ENCODE measurements around the gene OR8K5.
"Not testable (repeated sequence)": the region's sequence is repeated elsewhere in the genome, so short reads cannot be mapped to it uniquely, and the experiment has no call there.

The OR8K5 gene, protein sequence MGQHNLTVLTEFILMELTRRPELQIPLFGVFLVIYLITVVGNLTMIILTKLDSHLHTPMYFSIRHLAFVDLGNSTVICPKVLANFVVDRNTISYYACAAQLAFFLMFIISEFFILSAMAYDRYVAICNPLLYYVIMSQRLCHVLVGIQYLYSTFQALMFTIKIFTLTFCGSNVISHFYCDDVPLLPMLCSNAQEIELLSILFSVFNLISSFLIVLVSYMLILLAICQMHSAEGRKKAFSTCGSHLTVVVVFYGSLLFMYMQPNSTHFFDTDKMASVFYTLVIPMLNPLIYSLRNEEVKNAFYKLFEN

DNA sequence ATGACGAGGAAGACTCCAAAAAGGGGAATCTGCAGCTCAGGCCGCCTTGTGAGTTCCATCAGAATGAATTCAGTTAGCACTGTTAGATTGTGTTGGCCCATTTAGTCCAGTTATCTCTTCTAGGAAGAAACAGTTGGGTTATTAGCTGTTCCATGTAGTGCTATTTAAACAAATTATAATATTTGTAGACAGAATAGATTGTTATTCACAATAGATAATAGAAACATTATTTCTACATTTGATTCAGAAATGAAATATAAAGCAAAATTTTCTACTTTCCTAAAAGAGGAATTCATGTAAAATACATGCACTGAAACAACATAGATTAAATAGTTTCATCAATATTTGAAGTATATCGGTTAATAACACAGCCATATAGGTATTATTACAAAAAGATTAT is at the start of gene OR8K5:
Gene OR8K5, minus strand, starts transcription at position 101 of the 400 bp plus-strand sequence. Its CDS starts 0 bp downstream, at position 101.
- no peak for DNase-seq

GRCh38 chr11:56207790-56208189 is 47.7 kb upstream of the OR8K5 start:
- no peak for DNase-seq

DNA sequence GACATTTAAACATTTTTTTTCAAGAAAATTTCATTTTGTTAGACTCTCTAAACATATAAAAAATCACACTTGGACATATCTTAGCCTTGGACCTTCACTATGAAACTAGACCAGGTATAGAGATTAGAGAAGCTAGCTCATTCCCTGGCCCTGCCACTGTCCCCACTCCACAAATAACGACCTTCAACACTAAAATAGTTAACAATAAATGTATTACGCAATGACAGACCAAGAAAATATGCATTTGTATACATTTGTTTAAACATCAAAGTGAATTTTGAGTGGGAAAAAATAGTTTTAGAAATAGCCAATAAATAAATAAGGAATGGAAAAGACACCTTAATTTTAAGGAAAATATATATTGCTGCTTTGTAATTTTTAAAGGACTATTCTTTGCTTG is 37.2 kb upstream of the OR8K5 start:
- no peak for DNase-seq

- no peak for DNase-seq
Observed at GRCh38 chr11:56196705-56197104, 36.6 kb upstream of the OR8K5 start.

DNA sequence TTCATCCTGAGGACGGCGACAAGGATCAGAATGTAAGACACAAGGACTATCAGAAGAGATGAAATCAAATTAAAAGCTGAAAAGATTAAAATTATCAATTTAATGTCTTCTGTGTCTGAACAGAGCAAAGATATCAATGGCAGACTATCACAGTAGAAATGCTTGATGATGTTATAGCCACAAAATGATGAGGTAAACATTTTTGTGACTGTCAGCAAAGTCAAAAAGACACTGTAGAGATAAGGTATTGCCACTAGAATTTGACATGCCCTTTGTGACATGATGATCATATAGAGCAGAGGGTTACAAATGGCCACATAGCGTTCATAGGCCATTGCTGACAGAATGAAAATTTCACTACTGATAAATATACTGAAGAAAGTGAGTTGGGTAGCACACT is 28.5 kb upstream of the OR8K5 start:
- no peak for DNase-seq

GRCh38 chr11:56183459-56183858 is 23.3 kb upstream of the OR8K5 start:
- no peak for DNase-seq

DNA sequence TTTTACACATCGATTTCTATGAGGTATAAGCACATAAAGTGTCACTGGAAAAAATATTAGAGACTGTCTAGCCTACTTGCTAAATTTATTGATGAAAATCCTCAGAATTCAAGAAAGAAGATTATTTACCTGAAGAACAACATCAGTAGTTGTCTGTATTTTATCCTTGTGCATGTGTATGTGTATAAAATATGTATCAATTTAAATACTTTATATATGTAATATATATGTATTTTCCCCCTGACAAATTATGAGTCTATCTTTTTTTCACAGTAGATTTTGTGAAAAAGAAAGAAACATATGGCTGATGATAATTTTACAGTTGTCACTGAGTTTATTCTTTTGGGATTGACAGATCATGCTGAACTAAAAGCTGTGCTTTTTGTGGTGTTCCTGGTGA is 16.2 kb upstream of the OR8K5 start, which contains the start of gene OR5J2:
Gene OR5J2, plus strand, starts transcription at position 301 of the 400 bp plus-strand sequence. Its CDS starts 0 bp downstream, at position 301.
- no peak for DNase-seq

DNA sequence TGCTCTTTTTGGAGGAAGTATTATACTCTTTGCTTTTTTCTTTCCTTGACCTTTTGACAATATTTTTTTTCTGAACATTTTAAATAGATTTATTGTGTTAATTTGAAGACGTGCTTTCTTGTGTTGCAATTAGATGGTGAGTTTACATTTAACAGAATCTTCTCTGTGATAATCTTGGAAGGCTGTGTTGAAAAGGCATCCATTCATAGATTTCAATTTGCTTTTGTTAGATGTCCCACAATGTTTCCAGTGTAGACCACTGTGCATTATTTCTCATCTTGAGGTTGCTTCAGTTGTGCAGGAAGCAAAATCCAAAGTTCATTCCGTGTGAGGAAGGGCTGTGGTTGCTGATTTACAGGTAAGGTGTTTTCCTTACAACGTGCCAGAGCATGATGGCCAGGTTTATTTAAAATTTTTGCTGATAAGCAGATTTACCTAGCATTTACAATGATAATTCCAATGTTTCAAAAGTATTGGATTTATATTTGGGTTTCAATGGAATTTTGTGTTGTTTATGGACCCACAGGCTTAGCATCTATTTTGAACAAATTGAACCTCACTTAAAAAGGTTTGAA is 12.2 kb upstream of the OR8K5 start:
- no peak for DNase-seq

- no peak for DNase-seq
Observed at GRCh38 chr11:56163804-56164203, 3.7 kb upstream of the OR8K5 start.

GRCh38 chr11:56152333-56152732 is 7.8 kb downstream of the OR8K5 start:
- DNase-seq = no peak

DNA sequence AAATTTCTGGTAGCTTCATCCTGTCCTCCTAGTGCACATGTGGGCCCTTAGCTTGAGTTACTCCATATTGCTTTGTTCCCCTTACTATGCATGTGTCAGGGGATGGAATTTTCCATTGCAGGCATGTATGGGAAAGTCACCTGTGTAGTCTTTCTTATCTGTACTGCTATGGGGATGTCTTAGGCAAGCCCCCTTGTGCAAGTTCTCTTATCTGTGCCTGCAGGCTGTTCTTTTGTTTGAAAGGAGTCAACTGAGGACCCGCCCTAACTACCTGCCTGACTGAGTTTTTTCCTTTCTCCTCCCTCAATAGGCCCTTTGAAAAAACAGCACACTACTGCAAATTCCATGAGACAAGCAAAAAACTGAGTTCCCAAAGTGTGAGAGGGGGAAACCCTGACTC is 8.7 kb downstream of the OR8K5 start:
- no peak for DNase-seq

- not testable (repeated sequence) for DNase-seq
Observed at GRCh38 chr11:56143681-56144080, 16.4 kb downstream of the OR8K5 start.

DNA sequence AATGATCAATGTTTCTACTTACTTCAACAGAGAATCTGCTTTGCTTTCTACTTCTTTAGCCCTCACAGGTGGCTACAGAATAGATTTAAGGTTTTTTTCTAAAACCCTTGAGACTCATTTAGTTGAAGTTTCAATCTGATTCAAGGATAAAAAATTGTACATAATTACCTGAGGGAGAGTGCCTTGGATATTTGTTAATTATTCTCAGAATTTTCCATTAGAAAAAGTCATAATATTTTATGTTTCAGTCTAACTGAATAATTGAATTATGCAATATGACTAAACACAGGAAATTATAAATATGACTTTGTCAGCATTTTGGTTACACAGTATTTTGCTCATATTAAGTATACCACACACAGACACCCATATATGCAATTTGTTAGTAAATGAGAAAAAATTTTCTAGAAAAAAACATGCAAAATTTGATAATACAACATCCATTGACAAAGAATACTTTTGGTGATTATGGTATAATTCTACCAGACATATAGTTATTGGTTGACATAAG is 19.9 kb downstream of the OR8K5 start, which contains the start of gene OR8J3:
Gene OR8J3, minus strand, starts transcription at position 51 of the 511 bp plus-strand sequence. CDS start 2,483 bp downstream, outside the sequence.
- DNase-seq = no peak

GRCh38 chr11:56122073-56122472 is 38.0 kb downstream of the OR8K5 start, which contains the start of gene OR8H3:
Gene OR8H3, plus strand, starts transcription at chr11:56122373. Its CDS starts 0 bp downstream, at chr11:56122373.
- DNase-seq = no peak

All from SHP77 treated with DMSO at 0.1 percent for 48 hours (cell line).